Nephron (organoid): Measurements from ENCODE around the gene FRMPD1.

Source experiments
- H3K27ac Mint-ChIP-seq, 3 experiments: 2 replicates each; pipeline ENCODE4 v1.8.0; 2020; ENCODE audit warnings: mixed read lengths in 3 of 3, mild to moderate bottlenecking in 2 of 3, moderate library complexity in 1 of 3
- H3K27me3 Mint-ChIP-seq: 2 replicates; pipeline ENCODE4 v1.8.0; 2021; ENCODE audit warnings: low read depth, mild to moderate bottlenecking, moderate library complexity, mixed read lengths
- H3K36me3 Mint-ChIP-seq: 2 replicates; pipeline ENCODE4 v1.8.0; 2020; ENCODE audit warnings: low read depth, mixed read lengths
- H3K4me1 Mint-ChIP-seq: 2 replicates; pipeline ENCODE4 v1.8.0; 2020; ENCODE audit warnings: mixed read lengths
- H3K4me3 Mint-ChIP-seq, 3 experiments: 2 replicates each; pipeline ENCODE4 v1.8.0; 2020; ENCODE audit warnings: mild to moderate bottlenecking in 3 of 3, mixed read lengths in 3 of 3, moderate library complexity in 2 of 3
- H3K9me3 Mint-ChIP-seq: 2 replicates; pipeline ENCODE4 v1.8.0; 2020; ENCODE audit warnings: mixed read lengths
- CTCF ChIP-seq, 3 experiments: fragments of 200-600 bp; sonication (generic); IDR thresholded peaks; one replicate each; pipeline ENCODE4 v1.5.0; 2021; ENCODE audit warnings: antibody characterized with exemption in 3 of 3; ENCODE audit not compliant: unreplicated experiment in 3 of 3

FRMPD1 gene

GRCh38 chr9:37618817-37619216 lies 31.9 kb upstream of the FRMPD1 start:
- no peak for TF ChIP-seq CTCF (IDR thresholded peaks at IDR 0.05; ENCODE audit: unreplicated experiment in 3 of 3)
- peaks cover 65% of the 10 kb centered on the region for H3K4me1 Mint-ChIP-seq
- no peak overlapping the region for H3K4me3 Mint-ChIP-seq
- H3K27me3 Mint-ChIP-seq: no peaks in the 10 kb centered on the region
- no peaks in the 10 kb centered on the region for H3K36me3 Mint-ChIP-seq
- peak overlapping the region in 2 of 3 experiments; percentile 31 to 71 for H3K27ac Mint-ChIP-seq
- H3K9me3 Mint-ChIP-seq: no peaks in the 10 kb centered on the region

GRCh38 chr9:37619806-37620205 lies 30.9 kb upstream of the FRMPD1 start:
- Mint-ChIP-seq H3K4me1 (peaks cover 68% of the 10 kb centered on the region), H3K27ac (peak overlapping the region; percentile 65 to 96 (median 91)), H3K4me3 (peak overlapping the region in 2 of 3 experiments; percentile 14 to 46), H3K27me3 (no peaks in the 10 kb centered on the region), H3K36me3 (no peaks in the 10 kb centered on the region), H3K9me3 (no peaks in the 10 kb centered on the region)
- TF ChIP-seq CTCF (IDR thresholded peaks at IDR 0.05; ENCODE audit: unreplicated experiment in 3 of 3): no peak

GRCh38 chr9:37620396-37620795 lies 30.4 kb upstream of the FRMPD1 start:
- H3K27ac Mint-ChIP-seq: peak overlapping the region; percentile 65 to 96 (median 91)
- H3K36me3 Mint-ChIP-seq: no peaks in the 10 kb centered on the region
- TF ChIP-seq CTCF (IDR thresholded peaks at IDR 0.05; ENCODE audit: unreplicated experiment in 3 of 3): no peak
- no peak overlapping the region for H3K4me3 Mint-ChIP-seq
- no peaks in the 10 kb centered on the region for H3K27me3 Mint-ChIP-seq
- peaks cover 68% of the 10 kb centered on the region for H3K4me1 Mint-ChIP-seq
- H3K9me3 Mint-ChIP-seq: no peaks in the 10 kb centered on the region

- no peaks in the 10 kb centered on the region for H3K9me3 Mint-ChIP-seq
- peak overlapping the region in 1 of 3 experiments; percentile 0 for H3K4me3 Mint-ChIP-seq
- H3K27me3 Mint-ChIP-seq: no peaks in the 10 kb centered on the region
These were observed 29.3 kb upstream of the FRMPD1 start for GRCh38 chr9:37621273-37622121.

GRCh38 chr9:37622462-37622861 lies 28.3 kb upstream of the FRMPD1 start:
- no peak overlapping the region for H3K4me3 Mint-ChIP-seq
- peaks cover 69% of the 10 kb centered on the region for H3K4me1 Mint-ChIP-seq
- no peak for TF ChIP-seq CTCF (IDR thresholded peaks at IDR 0.05; ENCODE audit: unreplicated experiment in 3 of 3)
- peaks cover 3% of the 10 kb centered on the region for H3K27me3 Mint-ChIP-seq
- no peaks in the 10 kb centered on the region for H3K9me3 Mint-ChIP-seq
- H3K27ac Mint-ChIP-seq: peak overlapping the region; percentile 32 to 96 (median 65)
- H3K36me3 Mint-ChIP-seq: no peaks in the 10 kb centered on the region

More at GRCh38 chr9:37621273-37622121, 29.3 kb upstream of the FRMPD1 start:
- Mint-ChIP-seq H3K36me3 (no peaks in the 10 kb centered on the region), H3K4me1 (peaks cover 68% of the 10 kb centered on the region), H3K27ac (peak overlapping the region; percentile 65 to 96 (median 82))
- TF ChIP-seq CTCF (IDR thresholded peaks at IDR 0.05; ENCODE audit: unreplicated experiment in 3 of 3): no peak

GRCh38 chr9:37623267-37623666 lies 27.5 kb upstream of the FRMPD1 start:
- no peaks in the 10 kb centered on the region for H3K36me3 Mint-ChIP-seq
- no peaks in the 10 kb centered on the region for H3K9me3 Mint-ChIP-seq
- peaks cover 3% of the 10 kb centered on the region for H3K27me3 Mint-ChIP-seq
- no peak for TF ChIP-seq CTCF (IDR thresholded peaks at IDR 0.05; ENCODE audit: unreplicated experiment in 3 of 3)
- H3K27ac Mint-ChIP-seq: peak overlapping the region in 1 of 3 experiments; percentile 36
- no peak overlapping the region for H3K4me3 Mint-ChIP-seq
- H3K4me1 Mint-ChIP-seq: peaks cover 65% of the 10 kb centered on the region
